GM10248 (cell line): ENCODE results near the gene GFOD1.

Experiments
- CTCF ChIA-PET: fragments of 300-600 bp; sonication (Branson Sonifier 250); formaldehyde crosslinking; extraction: SDS; loops from one replicate; lab custom pipeline; 2021; ENCODE audit warnings: antibody characterized with exemption; lab: Yijun Ruan, JAX
- POLR2A ChIA-PET: fragments of 350-650 bp; sonication (Branson Sonifier 250); formaldehyde crosslinking; extraction: SDS; loops from one replicate; lab custom pipeline; 2020; ENCODE audit warnings: antibody characterized with exemption; lab: Yijun Ruan, JAX
- DNase-seq: peaks from one replicate; pipeline ENCODE4 v3.0.0; 2012; ENCODE audit errors: extremely low spot score
- TF ChIP-seq, protein P1 (sequence below): IDR thresholded peaks from 2 replicates; pipeline ENCODE4 v1.5.1; 2012; ENCODE audit warnings: mild to moderate bottlenecking, low read depth; ENCODE audit errors: extremely low read depth, missing control alignments, control extremely low read depth

Gene GFOD1

DNA sequence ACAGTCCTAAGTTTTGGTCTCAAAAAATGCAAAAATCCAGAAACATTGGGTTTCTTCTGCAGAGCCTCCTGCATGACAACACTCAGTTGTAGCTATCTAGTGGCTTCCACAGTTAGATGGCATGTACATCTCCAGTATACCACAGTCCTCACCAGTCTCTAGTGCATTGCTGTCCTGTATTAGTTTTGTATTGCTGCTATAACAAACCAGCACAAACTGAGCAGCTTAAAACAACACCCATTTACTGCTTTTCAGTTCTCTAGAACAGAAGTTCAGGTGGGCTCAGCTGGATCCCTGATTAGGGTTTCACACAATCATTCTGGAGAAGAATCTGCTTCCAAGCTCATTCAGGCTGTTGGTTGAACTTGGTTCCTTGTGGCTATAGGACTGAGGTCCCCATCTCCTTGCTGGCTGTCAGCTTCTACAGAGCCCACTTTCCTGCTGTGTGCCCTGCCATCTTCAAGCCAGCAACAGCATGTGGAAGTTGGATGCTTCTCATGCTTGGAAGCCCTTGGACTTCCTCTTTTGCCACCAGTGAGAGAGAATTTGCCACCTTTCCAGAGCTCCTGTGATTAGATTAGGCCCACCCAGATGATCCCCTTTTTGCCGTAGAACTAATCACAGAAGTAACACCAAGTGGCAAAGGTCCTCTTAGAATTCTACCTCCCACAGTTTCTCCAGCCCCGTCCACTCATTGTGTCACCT lies 110.2 kb downstream of the GFOD1 start:
- no peak for DNase-seq
- ChIA-PET POLR2A (interaction anchor here (0.6 kb wide), 1 partner anchor 102 kb away, joined by 3 read pairs; no protein-coding TSS in a partner anchor), CTCF (interaction anchor here (1.0 to 1.8 kb wide), 4 partner anchors 9 to 198 kb away, joined by 3 to 9 read pairs (median 3); partner anchors contain the start of gene SIRT5)
- TF ChIP-seq, protein P1, sequence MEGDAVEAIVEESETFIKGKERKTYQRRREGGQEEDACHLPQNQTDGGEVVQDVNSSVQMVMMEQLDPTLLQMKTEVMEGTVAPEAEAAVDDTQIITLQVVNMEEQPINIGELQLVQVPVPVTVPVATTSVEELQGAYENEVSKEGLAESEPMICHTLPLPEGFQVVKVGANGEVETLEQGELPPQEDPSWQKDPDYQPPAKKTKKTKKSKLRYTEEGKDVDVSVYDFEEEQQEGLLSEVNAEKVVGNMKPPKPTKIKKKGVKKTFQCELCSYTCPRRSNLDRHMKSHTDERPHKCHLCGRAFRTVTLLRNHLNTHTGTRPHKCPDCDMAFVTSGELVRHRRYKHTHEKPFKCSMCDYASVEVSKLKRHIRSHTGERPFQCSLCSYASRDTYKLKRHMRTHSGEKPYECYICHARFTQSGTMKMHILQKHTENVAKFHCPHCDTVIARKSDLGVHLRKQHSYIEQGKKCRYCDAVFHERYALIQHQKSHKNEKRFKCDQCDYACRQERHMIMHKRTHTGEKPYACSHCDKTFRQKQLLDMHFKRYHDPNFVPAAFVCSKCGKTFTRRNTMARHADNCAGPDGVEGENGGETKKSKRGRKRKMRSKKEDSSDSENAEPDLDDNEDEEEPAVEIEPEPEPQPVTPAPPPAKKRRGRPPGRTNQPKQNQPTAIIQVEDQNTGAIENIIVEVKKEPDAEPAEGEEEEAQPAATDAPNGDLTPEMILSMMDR, result no peak

DNA sequence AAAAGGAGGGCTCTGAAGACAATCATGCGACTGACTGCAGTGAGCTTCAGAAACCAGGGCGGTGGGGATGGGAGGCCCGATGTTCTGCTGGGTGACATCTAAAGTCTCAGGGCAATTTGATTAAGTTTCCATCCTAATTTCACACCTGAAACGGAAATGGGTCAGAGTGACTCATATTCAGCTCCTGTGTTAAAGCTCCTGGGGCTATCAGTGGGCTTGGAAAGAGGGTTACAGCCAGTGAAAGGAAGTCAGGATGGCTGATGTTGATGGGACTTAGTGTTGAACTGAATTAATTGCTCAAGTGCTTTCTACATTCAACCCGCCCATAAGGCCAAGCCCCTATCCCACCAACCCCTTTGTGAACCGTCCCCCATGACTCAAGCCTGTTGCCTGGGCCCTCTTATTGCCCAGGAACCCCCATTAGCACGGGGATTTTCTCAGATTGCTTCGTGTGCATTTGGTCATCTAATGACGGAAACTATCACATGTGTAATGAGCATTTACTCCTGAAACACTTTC lies 112.0 kb downstream of the GFOD1 start:
- ChIA-PET CTCF (interaction anchor here (0.7 to 2.1 kb wide), 15 partner anchors 8 to 692 kb away, joined by 3 to 9 read pairs (median 3); partner anchors contain the start of gene SIRT5), POLR2A (no interaction called here)
- TF ChIP-seq, protein P1, result no peak
- DNase-seq, result peak; percentile 74

DNA sequence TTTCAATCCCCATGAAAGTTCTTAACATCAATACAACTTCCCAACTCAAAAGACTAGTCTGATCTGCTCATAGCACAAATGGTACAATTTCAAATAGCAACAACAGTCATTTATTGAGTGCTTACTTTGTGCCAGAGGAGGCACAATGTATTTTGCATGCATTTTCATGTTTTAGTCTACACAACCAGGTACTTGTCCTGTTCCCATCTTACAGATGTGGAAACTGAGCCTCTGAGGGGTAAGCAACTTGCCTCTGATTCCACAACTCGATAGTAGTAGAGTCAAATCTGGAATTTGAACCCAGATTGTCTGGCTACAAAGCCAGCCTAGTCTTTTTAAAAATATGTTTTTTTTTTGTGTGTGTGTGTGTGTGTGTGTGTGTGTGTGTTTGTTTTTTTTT lies 113.5 kb downstream of the GFOD1 start:
- ChIA-PET CTCF (interaction anchor here (0.9 to 1.3 kb wide), 2 partner anchors 11 to 57 kb away, joined by 3 to 8 read pairs; no protein-coding TSS in a partner anchor), POLR2A (no interaction called here)
- DNase-seq, result no peak
- TF ChIP-seq, protein P1, result no peak

DNA sequence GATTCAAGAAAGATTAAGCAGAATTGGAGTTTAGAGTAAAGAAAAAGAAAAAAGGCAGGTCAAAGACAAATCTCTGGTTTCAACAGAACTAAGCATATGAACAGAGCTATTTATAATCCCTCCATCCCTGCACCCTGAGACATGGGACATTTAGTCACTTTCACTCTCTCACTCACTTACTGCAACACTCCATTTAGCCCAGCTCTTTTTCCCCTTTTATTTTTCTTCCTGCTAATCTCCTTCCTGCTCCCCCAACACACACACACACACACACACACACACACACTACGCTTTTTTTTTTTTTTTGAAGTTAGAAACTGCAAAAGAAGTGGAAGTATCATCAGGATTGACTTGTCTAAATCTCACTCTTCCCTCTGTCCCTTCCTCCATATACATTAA lies 113.9 kb downstream of the GFOD1 start:
- TF ChIP-seq, protein P1, result no peak
- ChIA-PET CTCF (interaction anchor here (0.7 to 1.5 kb wide), 7 partner anchors 11 to 694 kb away, joined by 3 to 8 read pairs (median 3); no protein-coding TSS in a partner anchor), POLR2A (interaction anchor here (0.6 kb wide), 1 partner anchor 18 kb away, joined by 4 read pairs; no protein-coding TSS in a partner anchor)
- DNase-seq, result no peak

DNA sequence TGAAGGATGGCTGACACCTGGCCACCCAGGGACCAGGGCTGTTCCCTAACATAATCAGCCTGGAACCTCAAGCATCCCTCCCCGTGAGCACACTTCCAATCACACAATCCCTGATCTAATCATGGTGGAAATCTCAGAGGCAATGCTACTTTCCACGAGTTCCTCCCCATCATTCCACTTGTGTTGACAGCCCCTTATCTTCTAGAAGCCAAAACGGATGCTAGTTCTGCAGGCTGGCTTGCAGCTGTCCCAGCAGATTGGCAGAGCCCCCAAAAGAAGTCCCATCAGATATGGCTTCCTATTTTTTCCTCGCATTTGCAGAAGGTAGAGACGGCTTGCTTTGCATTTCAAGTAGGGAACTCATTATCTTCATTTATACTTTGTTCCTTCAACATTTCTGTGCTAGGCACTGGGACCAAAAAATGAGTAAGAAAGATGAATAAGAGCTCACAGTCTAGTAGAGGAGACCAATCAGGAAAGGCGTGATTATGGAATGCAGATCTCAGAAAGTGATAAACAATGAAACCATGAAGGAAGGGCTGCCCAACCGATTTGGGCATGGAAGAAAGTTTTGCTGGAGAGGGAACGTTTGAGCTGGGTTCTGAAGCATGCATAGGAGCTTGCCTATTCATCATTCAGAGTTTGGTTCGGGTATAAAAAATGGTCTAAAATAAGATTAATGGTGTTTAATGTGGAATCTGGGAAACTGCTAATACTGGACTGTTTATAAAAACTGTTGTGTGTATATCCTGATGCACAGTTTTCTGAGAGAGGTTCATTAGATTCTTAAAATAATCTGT lies 114.5 kb downstream of the GFOD1 start:
- ChIA-PET CTCF (interaction anchor here (0.7 to 1.5 kb wide), 11 partner anchors 8 to 694 kb away, joined by 3 to 9 read pairs (median 4); no protein-coding TSS in a partner anchor), POLR2A (interaction anchor here (0.6 kb wide), 1 partner anchor 18 kb away, joined by 4 read pairs; no protein-coding TSS in a partner anchor)
- TF ChIP-seq, protein P1, result no peak
- no peak for DNase-seq

DNA sequence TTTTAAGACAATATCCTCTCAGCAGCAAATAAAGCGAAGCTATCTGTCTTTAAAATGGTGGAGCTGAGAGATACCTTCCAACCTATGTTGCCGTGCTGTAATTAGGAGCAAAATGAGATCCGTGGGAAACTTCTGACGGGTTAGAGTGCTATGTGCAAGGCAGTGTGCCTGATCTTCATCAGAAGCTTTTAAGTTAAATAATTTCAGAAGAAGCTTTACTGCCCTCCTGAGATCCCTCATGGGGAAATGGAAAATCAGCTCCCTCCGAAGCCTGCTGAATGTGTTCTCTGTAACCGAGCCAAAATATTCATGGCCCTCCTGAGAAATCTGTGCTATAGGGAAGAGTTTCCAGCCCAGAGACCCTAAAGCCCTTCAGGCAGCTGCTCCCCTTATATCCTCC lies 115.3 kb downstream of the GFOD1 start:
- ChIA-PET POLR2A (no interaction called here), CTCF (interaction anchor here (1.1 to 1.5 kb wide), 7 partner anchors 9 to 57 kb away, joined by 4 to 9 read pairs (median 4); no protein-coding TSS in a partner anchor)
- TF ChIP-seq, protein P1, result no peak
- DNase-seq, result no peak
